Measurements from ENCODE around the gene MED27. TPM values are rescaled to one million over a fixed set of nuclear protein-coding genes. Genes with fewer than 3 reads are reported as not detected.
"Not testable (repeated sequence)": the region's sequence is repeated elsewhere in the genome, so short reads cannot be mapped to it uniquely, and the experiment has no call there.

Gene MED27
- total and polyA plus RNA-seq, 2 experiments from 2014 or later, result 21.4 to 41.1 TPM

DNA sequence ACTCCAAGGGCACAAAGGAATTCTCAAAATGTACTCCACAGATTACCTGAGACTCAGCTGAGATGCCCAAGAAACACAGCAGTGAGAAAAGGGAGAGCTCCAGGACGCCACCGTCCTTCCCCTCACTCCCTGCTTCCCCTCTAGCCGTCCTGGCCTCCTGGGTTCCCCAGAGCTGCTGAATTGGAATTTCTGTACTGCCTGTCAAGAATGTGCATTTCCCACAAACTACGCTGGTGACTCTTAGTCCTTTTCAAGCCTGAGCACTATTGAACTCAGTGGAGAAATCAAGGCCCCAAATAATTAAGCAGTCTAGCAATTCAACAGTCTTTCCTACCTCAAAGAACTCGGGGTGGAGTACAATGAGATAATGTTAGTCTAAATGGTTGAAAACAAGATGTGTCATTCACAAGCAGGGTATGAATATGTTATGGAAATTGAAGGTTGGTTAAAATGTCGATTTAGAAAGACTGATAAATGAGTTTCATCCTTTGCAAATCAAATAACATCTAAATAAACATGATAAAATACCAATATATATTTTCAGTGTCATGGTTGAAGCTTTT lies 153.2 kb downstream of the MED27 start:
- no peaks in the 10 kb centered on the region for H3F3A ChIP-seq (ENCODE audit: insufficient read depth)
- in situ Hi-C loops (cut with MboI), result no loop called here

DNA sequence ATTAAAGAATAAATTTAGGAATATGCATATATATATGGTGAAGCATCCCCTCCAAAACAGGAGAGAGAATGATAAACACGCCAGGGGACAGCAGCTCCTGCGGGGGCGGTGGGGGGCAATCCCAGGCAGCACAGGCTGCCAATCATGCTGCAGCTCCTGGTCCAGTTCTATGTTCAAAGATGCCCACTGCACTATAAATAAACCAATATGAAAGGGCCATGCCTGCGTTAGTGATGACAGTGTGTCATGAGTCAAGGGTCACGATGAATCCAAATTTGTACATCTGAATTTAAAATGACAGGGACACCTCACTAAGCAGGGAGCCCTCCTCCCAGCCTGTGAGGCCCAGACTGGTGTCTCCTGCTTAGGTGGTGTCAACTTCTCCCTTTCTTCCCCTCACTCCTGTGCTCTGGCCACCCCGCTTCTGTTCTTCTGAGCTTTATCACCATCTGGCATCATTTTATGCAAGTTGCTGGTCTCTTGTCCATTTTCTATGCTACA lies 153.9 kb downstream of the MED27 start:
- no peak overlapping the region for H3K4me3 ChIP-seq
- H3K36me3 ChIP-seq (ENCODE audit: low read depth), result no peaks in the 10 kb centered on the region
- no peaks in the 10 kb centered on the region for H3K9me2 ChIP-seq (ENCODE audit: insufficient read depth)
- no peaks in the 10 kb centered on the region for H3K9me3 ChIP-seq (ENCODE audit: low read depth)
- no peaks in the 10 kb centered on the region for H3K79me2 ChIP-seq (ENCODE audit: insufficient read depth)
- no peaks in the 10 kb centered on the region for H3K27me3 ChIP-seq (replicated peaks; ENCODE audit: insufficient read depth)
- no peak overlapping the region for H3K4me2 ChIP-seq (ENCODE audit: unreplicated experiment)
- H3K27ac ChIP-seq, result no peak overlapping the region
- no peaks in the 10 kb centered on the region for H3F3A ChIP-seq (ENCODE audit: insufficient read depth)
- in situ Hi-C loops (cut with MboI), result no loop called here
- no peak for DNase-seq
- H2AFZ ChIP-seq, result no peak overlapping the region
- H3K9ac ChIP-seq, result no peak overlapping the region
- TF ChIP-seq EZH2 (IDR thresholded peaks at IDR 0.05; ENCODE audit: insufficient read depth, poor library complexity, severe bottlenecking) (no peak), EZH2phosphoT487 (IDR thresholded peaks at IDR 0.05; ENCODE audit: insufficient read depth, low read depth) (no peak)
- H3K4me1 ChIP-seq (ENCODE audit: insufficient read depth), result no peaks in the 10 kb centered on the region
- 87 to 95% methylated on average over 5 to 6 of the region's 6 CpGs for WGBS, 2 experiments (ENCODE audit: low coverage in 1 of 2, low lambda C conversion rate in 2 of 2, missing lambda C conversion rate in 2 of 2)
- H4K20me1 ChIP-seq (ENCODE audit: insufficient read depth), result no peaks in the 10 kb centered on the region

More for the DNA sequence above, 153.2 kb downstream of the MED27 start:
- H3K4me3 ChIP-seq, result no peak overlapping the region
- H3K27me3 ChIP-seq (replicated peaks; ENCODE audit: insufficient read depth), result no peaks in the 10 kb centered on the region
- H3K36me3 ChIP-seq (ENCODE audit: low read depth), result no peaks in the 10 kb centered on the region
- H3K4me1 ChIP-seq (ENCODE audit: insufficient read depth), result no peaks in the 10 kb centered on the region
- TF ChIP-seq EZH2phosphoT487 (IDR thresholded peaks at IDR 0.05; ENCODE audit: insufficient read depth, low read depth) (no peak), EZH2 (IDR thresholded peaks at IDR 0.05; ENCODE audit: insufficient read depth, poor library complexity, severe bottlenecking) (no peak)
- no peaks in the 10 kb centered on the region for H4K20me1 ChIP-seq (ENCODE audit: insufficient read depth)
- no peak for DNase-seq
- H3K9ac ChIP-seq, result no peak overlapping the region
- H3K4me2 ChIP-seq (ENCODE audit: unreplicated experiment), result no peak overlapping the region
- WGBS, 2 experiments (ENCODE audit: low coverage in 1 of 2, low lambda C conversion rate in 2 of 2, missing lambda C conversion rate in 2 of 2), result 86% methylated on average over 6 of the region's 6 CpGs
- H3K9me3 ChIP-seq (ENCODE audit: low read depth), result no peaks in the 10 kb centered on the region
- H3K9me2 ChIP-seq (ENCODE audit: insufficient read depth), result no peaks in the 10 kb centered on the region
- H2AFZ ChIP-seq, result no peak overlapping the region
- H3K79me2 ChIP-seq (ENCODE audit: insufficient read depth), result 0 out of 2 replicates have a peak, but pooled peaks cover 2% of the 10 kb centered on the region
- H3K27ac ChIP-seq, result no peak overlapping the region

DNA sequence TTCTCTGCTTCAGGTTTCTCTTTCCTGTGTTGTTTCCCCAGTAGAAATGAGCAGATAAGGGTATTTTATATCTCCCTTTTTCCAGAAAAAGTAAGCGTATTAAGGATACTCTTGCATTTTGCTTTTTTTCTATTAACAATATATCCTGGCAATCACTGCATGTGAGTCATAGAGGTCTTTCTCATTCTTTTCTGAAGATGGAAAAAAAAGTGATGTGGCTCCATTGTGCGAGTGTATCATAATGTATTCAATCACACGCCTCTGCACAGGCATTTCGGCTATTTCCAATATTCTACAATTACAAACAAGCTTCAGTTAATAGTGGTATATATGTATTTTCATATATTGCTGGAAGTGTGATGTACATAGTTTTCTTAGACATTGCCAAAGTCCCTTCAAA lies 155.9 kb downstream of the MED27 start:
- 98 to 99% methylated on average over 4 of the region's 4 CpGs for WGBS, 2 experiments (ENCODE audit: low coverage in 1 of 2, low lambda C conversion rate in 2 of 2, missing lambda C conversion rate in 2 of 2)
- Histone ChIP-seq H3K9me3 (ENCODE audit: low read depth) (no peaks in the 10 kb centered on the region), H2AFZ (no peak overlapping the region), H3K36me3 (ENCODE audit: low read depth) (no peaks in the 10 kb centered on the region), H3K27ac (no peak overlapping the region), H3K79me2 (ENCODE audit: insufficient read depth) (no peaks in the 10 kb centered on the region), H3K27me3 (replicated peaks; ENCODE audit: insufficient read depth) (no peaks in the 10 kb centered on the region), H3K9ac (no peak overlapping the region), H3K4me2 (ENCODE audit: unreplicated experiment) (no peak overlapping the region), H4K20me1 (ENCODE audit: insufficient read depth) (no peaks in the 10 kb centered on the region), H3K4me3 (no peak overlapping the region), H3K4me1 (ENCODE audit: insufficient read depth) (no peaks in the 10 kb centered on the region), H3K9me2 (ENCODE audit: insufficient read depth) (no peaks in the 10 kb centered on the region), H3F3A (ENCODE audit: insufficient read depth) (no peaks in the 10 kb centered on the region)
- in situ Hi-C loops (cut with MboI), result no loop called here
- DNase-seq, result peak; percentile 8
- TF ChIP-seq EZH2 (IDR thresholded peaks at IDR 0.05; ENCODE audit: insufficient read depth, poor library complexity, severe bottlenecking) (no peak), EZH2phosphoT487 (IDR thresholded peaks at IDR 0.05; ENCODE audit: insufficient read depth, low read depth) (no peak)

- H3K4me3 ChIP-seq, result no peak overlapping the region
- no peak overlapping the region for H3K27ac ChIP-seq
- H3F3A ChIP-seq (ENCODE audit: insufficient read depth), result peaks cover 2% of the 10 kb centered on the region; the same call in 1 of the 2 replicates
- no peaks in the 10 kb centered on the region for H3K27me3 ChIP-seq (replicated peaks; ENCODE audit: insufficient read depth)
- 79 to 83% methylated on average over 3 of the region's 3 CpGs for WGBS, 2 experiments (ENCODE audit: low coverage in 1 of 2, low lambda C conversion rate in 2 of 2, missing lambda C conversion rate in 2 of 2)
- no peak for TF ChIP-seq EZH2phosphoT487 (IDR thresholded peaks at IDR 0.05; ENCODE audit: insufficient read depth, low read depth)
- no peak for TF ChIP-seq EZH2 (IDR thresholded peaks at IDR 0.05; ENCODE audit: insufficient read depth, poor library complexity, severe bottlenecking)
- no peak overlapping the region for H3K9ac ChIP-seq
- H4K20me1 ChIP-seq (ENCODE audit: insufficient read depth), result no peaks in the 10 kb centered on the region; the same call in 1 of the 2 replicates
- H3K4me1 ChIP-seq (ENCODE audit: insufficient read depth), result no peaks in the 10 kb centered on the region
- H2AFZ ChIP-seq, result no peak overlapping the region
- H3K9me3 ChIP-seq (ENCODE audit: low read depth), result no peaks in the 10 kb centered on the region
- DNase-seq, result no peak
- H3K9me2 ChIP-seq (ENCODE audit: insufficient read depth), result no peaks in the 10 kb centered on the region
- H3K4me2 ChIP-seq (ENCODE audit: unreplicated experiment), result no peak overlapping the region
- H3K36me3 ChIP-seq (ENCODE audit: low read depth), result no peaks in the 10 kb centered on the region
- no peaks in the 10 kb centered on the region for H3K79me2 ChIP-seq (ENCODE audit: insufficient read depth)
- in situ Hi-C loops (cut with MboI), result no loop called here
These were observed 156.5 kb downstream of the MED27 start for GRCh38 chr9:131923132-131923671.

DNA sequence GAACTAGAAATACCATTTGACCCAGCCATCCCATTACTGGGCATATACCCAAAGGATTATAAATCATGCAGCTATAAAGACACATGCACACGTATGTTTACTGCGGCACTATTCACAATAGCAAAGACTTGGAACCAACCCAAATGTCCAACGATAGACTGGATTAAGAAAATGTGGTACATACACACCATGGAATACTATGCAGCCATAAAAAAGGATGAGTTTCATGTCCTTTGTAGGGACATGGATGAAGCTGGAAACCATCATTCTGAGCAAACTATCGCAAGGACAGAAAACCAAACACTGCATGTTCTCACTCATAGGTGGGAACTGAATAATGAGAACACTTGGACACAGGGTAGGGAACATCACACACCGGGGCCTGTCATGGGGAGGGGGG lies 158.0 kb downstream of the MED27 start:
- not testable (repeated sequence) for H4K20me1 ChIP-seq (ENCODE audit: insufficient read depth)
- 93 to 96% methylated on average over 4 to 5 of the region's 5 CpGs for WGBS, 2 experiments (ENCODE audit: low coverage in 1 of 2, low lambda C conversion rate in 2 of 2, missing lambda C conversion rate in 2 of 2)

More for the DNA sequence above, 158.0 kb downstream of the MED27 start:
- H3K79me2 ChIP-seq (ENCODE audit: insufficient read depth); H3K9me2 ChIP-seq (ENCODE audit: insufficient read depth); H3K36me3 ChIP-seq (ENCODE audit: low read depth); H3K9me3 ChIP-seq (ENCODE audit: low read depth); H3K4me1 ChIP-seq (ENCODE audit: insufficient read depth); H3K27ac ChIP-seq; H3K9ac ChIP-seq; H3K27me3 ChIP-seq (replicated peaks; ENCODE audit: insufficient read depth); H3K4me2 ChIP-seq (ENCODE audit: unreplicated experiment); H2AFZ ChIP-seq; DNase-seq; in situ Hi-C loops (cut with MboI); H3F3A ChIP-seq (ENCODE audit: insufficient read depth); H3K4me3 ChIP-seq: not testable (repeated sequence)
